Kidney (tissue), 14 donors: ENCODE data around the gene RNF113A. TPM values are rescaled to one million over a fixed set of nuclear protein-coding genes. Genes with fewer than 3 reads are reported as not detected.

Experiments used
- DNase-seq, 5 donors: peaks; one replicate each; pipeline ENCODE4 v3.0.0-alpha.2; 2013 to 2020
- FAIRE-seq: peaks from 2 replicates; lab custom pipeline; 2012; peaks lifted over from hg19 to GRCh38; lab: Jason Lieb, UNC
- H3K27ac ChIP-seq, 2 donors: one replicate each; pipeline ENCODE4 v1.7.0; 2013; ENCODE audit warnings: low read depth in 2 of 2, low read length in 2 of 2, inconsistent platforms in 1 of 2
- H3K27me3 ChIP-seq: one replicate; pipeline ENCODE4 v1.7.1; 2013; ENCODE audit warnings: low read length, inconsistent platforms; ENCODE audit not compliant: control insufficient read depth, insufficient read depth
- H3K36me3 ChIP-seq, 3 donors: one replicate each; pipeline versions ENCODE4 v1.7.0 to v1.7.1; 2013; ENCODE audit warnings: low read length in 3 of 3, control low read depth in 1 of 3, inconsistent platforms in 1 of 3; ENCODE audit not compliant: insufficient read depth in 3 of 3, control insufficient read depth in 2 of 3
- H3K4me1 ChIP-seq, 3 donors: one replicate each; pipeline versions ENCODE4 v1.7.0 to v1.7.1; 2013; ENCODE audit warnings: low read length in 3 of 3, inconsistent platforms in 1 of 3, low read depth in 1 of 3; ENCODE audit not compliant: control insufficient read depth in 2 of 3, insufficient read depth in 2 of 3
- H3K4me3 ChIP-seq, 3 donors: one replicate each; pipeline versions ENCODE4 v1.7.0 to v1.8.1; 2013; ENCODE audit warnings: low read length in 3 of 3, control low read depth in 1 of 3, inconsistent platforms in 1 of 3
- H3K9ac ChIP-seq, 3 donors: one replicate each; pipeline versions ENCODE4 v1.7.0 to v1.7.1; 2013; ENCODE audit warnings: low read length in 3 of 3, control low read depth in 1 of 3, inconsistent platforms in 1 of 3
- H3K9me3 ChIP-seq, 3 donors: one replicate each; pipeline versions ENCODE4 v1.7.0 to v1.7.1; 2013; ENCODE audit warnings: low read length in 3 of 3, control low read depth in 1 of 3, inconsistent platforms in 1 of 3; ENCODE audit not compliant: control insufficient read depth in 2 of 3, insufficient read depth in 1 of 3
- CTCF ChIP-seq: IDR thresholded peaks from 3 replicates; pipeline ENCODE4 v1.5.1; 2012; ENCODE audit warnings: mild to moderate bottlenecking, moderate library complexity, borderline replicate concordance; ENCODE audit not compliant: insufficient read depth; ENCODE audit errors: extremely low read depth
- intact Hi-C: fragments of 100-400 bp; cut with DNase I; formaldehyde crosslinking; loops from one replicate; pipeline ENCODE4 v1.11.1; 2022
- polyA plus RNA-seq: library from polyadenylated mRNA; stranded (reverse); fragments of 350-450 nt; fragmentation: Illumina TruSeq; extraction: RNeasy Lipid Tissue Mini Kit (QIAGEN cat#74804); gene quantifications from one replicate; pipeline ENCODE4 v1.2.3, GENCODE V29; 2014; ENCODE audit warnings: low read depth, low replicate concordance; ENCODE audit not compliant: insufficient read depth
- total RNA-seq: library from RNA; stranded (reverse); fragmentation: NEBNext Ultra II Directional; extraction: Animal tissue kit (Norgen Biotek cat#: 25700); gene quantifications from one replicate; pipeline ENCODE4 v1.2.1, GENCODE V29; 2021
- donor health status: control.
- donor health status: control.
- donor health status: control.
- donor health status: control.
- donor health status: control.
- donor health status: DM: yes; HTN: yes; CAD: no.
- donor health status: Normal renal cell carcinoma (clear cell type).

RNF113A gene
- total and polyA plus RNA-seq, 2 donors from 2014 or later = 13.3 to 18.7 TPM

- no peak overlapping the region for H3K27ac ChIP-seq
- no peaks in the 10 kb centered on the region for H3K36me3 ChIP-seq
- intact Hi-C loops = no loop called here
- H3K4me3 ChIP-seq = no peak overlapping the region
- no peak for TF ChIP-seq CTCF
- no peaks in the 10 kb centered on the region for H3K4me1 ChIP-seq
- FAIRE-seq (no peak), DNase-seq (no peak)
- H3K27me3 ChIP-seq = no peaks in the 10 kb centered on the region
- H3K9ac ChIP-seq = no peak overlapping the region
- no peaks in the 10 kb centered on the region for H3K9me3 ChIP-seq
Measured at GRCh38 chrX:119885554-119886428, 14.3 kb upstream of the RNF113A start.

GRCh38 chrX:119880552-119881437 lies 9.3 kb upstream of the RNF113A start:
- peak; percentile 33 for TF ChIP-seq CTCF
- FAIRE-seq (no peak), DNase-seq (peak in 3 of 5 donors; percentile 32 to 61 (median 50))
- H3K36me3 ChIP-seq = peaks cover 0 to 5% (median 2%) of the 10 kb centered on the region in 3 donors
- no peaks in the 10 kb centered on the region for H3K9me3 ChIP-seq
- intact Hi-C loops = no loop called here
- H3K4me1 ChIP-seq = no peaks in the 10 kb centered on the region
- H3K9ac ChIP-seq = no peak overlapping the region
- no peak overlapping the region for H3K4me3 ChIP-seq
- H3K27me3 ChIP-seq = no peaks in the 10 kb centered on the region
- H3K27ac ChIP-seq = no peak overlapping the region

- H3K9me3 ChIP-seq = no peaks in the 10 kb centered on the region
- intact Hi-C loops = no loop called here
- no peak for DNase-seq
- no peak overlapping the region for H3K27ac ChIP-seq
- no peak for TF ChIP-seq CTCF
- H3K9ac ChIP-seq = no peak overlapping the region
- no peak for FAIRE-seq
- no peaks in the 10 kb centered on the region for H3K4me1 ChIP-seq
- no peaks in the 10 kb centered on the region for H3K27me3 ChIP-seq
- peaks cover 0 to 5% (median 2%) of the 10 kb centered on the region in 3 donors for H3K36me3 ChIP-seq
- no peak overlapping the region for H3K4me3 ChIP-seq
Measured at GRCh38 chrX:119880076-119880475, 8.5 kb upstream of the RNF113A start.
